GM12873 (cell line): ENCODE data around the gene SLC25A46.

Source experiments
- TF ChIP-seq, protein P1 (sequence below): IDR thresholded peaks from 2 replicates; pipeline ENCODE4 v1.5.1; 2012; ENCODE audit warnings: low read depth, mild to moderate bottlenecking, moderate library complexity, low read length, control low read depth; ENCODE audit not compliant: insufficient read depth; ENCODE audit errors: missing control alignments

SLC25A46 gene

DNA sequence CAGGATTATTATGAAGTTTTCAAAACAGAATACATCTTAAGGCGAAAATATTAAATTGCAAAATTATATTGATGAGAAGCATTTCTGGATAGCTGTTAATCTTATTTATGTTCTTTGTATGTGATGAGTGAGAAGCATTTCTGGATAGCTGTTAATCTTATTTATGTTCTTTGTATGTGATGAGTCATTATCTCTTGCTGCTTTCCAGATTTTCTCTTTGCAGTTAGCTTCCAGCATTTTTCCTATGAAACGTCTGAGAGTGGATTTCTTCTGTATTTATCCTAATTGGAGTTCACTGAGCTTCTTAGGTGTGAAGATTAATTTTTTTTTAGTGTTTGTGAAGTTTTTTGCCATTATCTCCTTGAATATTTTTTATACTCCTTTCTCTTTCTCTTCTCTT lies 20.5 kb upstream of the SLC25A46 start:
- TF ChIP-seq, protein P1, sequence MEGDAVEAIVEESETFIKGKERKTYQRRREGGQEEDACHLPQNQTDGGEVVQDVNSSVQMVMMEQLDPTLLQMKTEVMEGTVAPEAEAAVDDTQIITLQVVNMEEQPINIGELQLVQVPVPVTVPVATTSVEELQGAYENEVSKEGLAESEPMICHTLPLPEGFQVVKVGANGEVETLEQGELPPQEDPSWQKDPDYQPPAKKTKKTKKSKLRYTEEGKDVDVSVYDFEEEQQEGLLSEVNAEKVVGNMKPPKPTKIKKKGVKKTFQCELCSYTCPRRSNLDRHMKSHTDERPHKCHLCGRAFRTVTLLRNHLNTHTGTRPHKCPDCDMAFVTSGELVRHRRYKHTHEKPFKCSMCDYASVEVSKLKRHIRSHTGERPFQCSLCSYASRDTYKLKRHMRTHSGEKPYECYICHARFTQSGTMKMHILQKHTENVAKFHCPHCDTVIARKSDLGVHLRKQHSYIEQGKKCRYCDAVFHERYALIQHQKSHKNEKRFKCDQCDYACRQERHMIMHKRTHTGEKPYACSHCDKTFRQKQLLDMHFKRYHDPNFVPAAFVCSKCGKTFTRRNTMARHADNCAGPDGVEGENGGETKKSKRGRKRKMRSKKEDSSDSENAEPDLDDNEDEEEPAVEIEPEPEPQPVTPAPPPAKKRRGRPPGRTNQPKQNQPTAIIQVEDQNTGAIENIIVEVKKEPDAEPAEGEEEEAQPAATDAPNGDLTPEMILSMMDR: no peak

DNA sequence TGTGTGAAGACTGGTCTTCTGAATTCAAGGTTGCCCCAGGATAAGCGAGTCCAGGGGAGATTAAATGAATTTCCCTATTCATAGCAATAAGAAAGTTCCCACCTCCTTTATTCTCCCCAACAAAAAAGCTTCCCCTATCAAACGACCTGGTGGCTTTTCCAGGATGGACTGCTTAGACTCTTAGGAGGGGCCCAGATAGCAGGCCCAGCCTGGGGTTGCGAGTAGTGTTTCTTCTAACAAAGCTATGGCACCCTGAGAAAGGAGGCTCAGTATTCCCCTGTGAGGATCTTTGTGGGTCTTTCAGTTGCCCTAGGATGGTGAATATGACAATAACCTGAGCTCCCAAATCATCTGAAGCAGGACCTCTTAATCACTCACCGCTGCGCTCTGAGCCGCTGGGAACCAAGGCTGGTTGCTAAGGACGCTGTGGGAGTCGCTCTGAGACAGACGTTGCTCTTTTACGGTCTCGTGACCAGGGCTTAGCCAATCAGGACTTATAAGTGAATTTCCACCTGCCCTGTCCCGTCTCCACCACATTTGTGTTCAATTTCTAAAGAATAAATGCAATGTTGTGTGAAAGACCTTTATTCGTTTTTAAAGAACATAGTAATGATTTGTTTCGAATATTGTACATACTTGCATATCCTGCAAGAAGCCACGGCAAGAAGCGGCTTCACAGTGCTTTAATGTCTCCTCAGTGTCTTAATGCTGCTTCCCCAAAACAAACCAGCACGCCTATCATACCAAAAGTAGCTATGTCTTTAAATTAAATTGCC lies 12.4 kb upstream of the SLC25A46 start, which contains the start of gene TMEM232:
TSS of gene TMEM232 (minus strand) at position 423 of the 776 bp plus-strand sequence. CDS start 59,319 bp downstream, outside the sequence.
- TF ChIP-seq, protein P1: no peak

DNA sequence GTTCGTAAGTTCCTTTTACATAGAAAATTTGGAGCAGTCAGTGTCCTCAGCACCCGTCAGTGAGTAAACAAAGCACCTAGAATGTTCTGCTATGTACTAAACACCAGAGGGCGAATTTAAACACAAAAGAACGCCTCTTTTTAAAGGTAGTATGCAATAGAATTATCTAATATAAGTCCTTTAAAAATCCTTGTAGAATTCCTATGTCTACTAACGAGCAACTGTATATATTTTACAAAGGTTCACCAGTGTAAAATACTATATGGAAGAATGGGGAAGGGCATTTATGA lies 11.8 kb upstream of the SLC25A46 start:
- TF ChIP-seq, protein P1: no peak

DNA sequence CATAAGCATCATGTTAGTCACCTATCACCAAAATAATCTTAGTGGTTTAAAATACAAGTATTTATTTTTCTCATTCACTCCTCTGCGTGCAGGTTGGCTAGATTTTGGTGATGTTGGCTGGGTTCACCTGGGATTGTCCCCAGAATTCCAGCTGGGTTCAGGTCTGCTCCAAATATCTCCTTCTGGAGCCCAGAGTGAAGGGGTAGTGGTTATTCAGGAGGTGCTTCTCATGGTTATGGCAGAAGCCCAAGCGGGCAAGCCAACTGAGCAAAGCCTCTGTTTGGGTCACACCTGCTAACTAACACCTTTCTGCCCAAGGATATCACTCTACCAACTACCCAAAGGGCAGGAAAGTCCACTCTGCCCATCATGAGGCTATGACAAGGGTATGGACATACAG lies 4.7 kb upstream of the SLC25A46 start:
- TF ChIP-seq, protein P1: no peak

DNA sequence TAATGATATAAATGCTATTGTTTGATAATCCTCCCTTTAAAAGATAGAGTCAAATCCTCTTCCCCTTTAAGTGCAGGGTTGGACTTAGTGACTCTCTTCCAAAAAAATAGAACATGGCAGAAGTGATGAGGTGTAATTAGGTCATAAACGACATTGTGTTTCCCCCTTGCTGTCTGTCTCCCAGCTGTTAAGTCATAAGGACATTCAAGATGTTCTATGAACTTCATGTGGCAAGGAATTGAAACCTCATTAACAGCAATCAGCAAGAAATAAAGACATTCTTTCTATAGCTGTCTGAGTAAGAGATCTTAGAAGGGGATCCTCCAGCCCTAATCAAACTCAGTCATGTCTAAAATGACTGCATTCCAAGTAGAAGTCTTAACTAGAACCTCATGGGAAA lies 3.3 kb upstream of the SLC25A46 start:
- TF ChIP-seq, protein P1: no peak

DNA sequence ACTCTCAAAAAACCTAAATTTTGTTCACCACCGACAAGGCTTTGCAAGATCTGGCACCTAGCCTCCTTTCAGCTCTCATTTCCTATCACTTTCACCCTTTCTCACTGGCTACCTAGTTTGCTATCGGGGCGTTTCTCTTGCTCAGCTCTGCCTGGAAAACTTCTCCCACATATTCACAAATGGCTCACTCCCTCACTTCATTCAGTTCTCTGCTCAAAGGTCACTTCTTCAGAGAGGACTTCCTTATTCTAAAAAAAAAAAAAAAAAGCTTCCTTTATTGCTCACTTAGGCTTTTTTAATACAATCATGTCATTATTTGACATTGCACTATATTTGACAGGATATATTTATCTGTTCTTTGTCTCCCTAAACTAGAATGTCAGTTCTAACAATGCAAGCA lies 2.1 kb upstream of the SLC25A46 start:
- TF ChIP-seq, protein P1: no peak

DNA sequence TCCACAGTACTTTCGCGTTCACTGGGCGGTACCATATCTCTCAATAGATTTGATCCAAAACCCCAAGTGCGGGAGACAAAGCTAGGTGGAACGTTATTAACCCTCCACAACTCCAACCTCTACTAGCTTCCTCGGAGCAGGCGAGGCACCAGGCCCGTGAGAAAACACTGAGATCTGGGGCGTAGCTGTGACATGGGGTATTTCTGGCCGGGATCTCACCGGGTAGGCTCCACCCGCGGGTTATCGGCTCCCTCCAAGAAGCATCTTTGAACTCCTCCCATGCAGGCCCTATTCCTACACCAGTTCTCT lies 350 bp upstream of the SLC25A46 start:
- TF ChIP-seq, protein P1: no peak
